HuH-7 (cell line): Measurements from ENCODE around the gene SYTL1.
A peak's percentile ranks its signal among the peaks of the same experiment; 100 is the strongest.
"Not testable (repeated sequence)": the region's sequence is repeated elsewhere in the genome, so short reads cannot be mapped to it uniquely, and the experiment has no call there.

Experiments
- DNase-seq: peaks from one replicate; pipeline ENCODE4 v3.0.0; 2011; ENCODE audit warnings: low spot score

SYTL1 gene

DNA sequence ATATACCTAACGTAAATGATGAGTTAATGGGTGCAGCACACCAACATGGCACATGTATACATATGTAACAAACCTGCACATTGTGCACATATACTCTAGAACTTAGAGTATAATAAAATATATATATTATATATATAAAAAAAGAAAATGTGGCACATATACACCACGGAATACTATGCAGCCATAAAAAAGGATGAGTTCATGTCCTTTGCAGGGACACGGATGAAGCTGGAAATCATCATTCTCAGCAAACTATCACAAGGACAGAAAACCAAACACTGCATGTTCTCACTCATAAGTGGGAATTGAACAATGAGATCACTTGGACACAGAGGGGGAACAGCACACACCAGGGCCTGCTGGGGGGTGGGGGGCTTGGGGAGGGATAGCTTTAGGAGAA lies 43.0 kb downstream of the SYTL1 start:
- not testable (repeated sequence) for DNase-seq

DNA sequence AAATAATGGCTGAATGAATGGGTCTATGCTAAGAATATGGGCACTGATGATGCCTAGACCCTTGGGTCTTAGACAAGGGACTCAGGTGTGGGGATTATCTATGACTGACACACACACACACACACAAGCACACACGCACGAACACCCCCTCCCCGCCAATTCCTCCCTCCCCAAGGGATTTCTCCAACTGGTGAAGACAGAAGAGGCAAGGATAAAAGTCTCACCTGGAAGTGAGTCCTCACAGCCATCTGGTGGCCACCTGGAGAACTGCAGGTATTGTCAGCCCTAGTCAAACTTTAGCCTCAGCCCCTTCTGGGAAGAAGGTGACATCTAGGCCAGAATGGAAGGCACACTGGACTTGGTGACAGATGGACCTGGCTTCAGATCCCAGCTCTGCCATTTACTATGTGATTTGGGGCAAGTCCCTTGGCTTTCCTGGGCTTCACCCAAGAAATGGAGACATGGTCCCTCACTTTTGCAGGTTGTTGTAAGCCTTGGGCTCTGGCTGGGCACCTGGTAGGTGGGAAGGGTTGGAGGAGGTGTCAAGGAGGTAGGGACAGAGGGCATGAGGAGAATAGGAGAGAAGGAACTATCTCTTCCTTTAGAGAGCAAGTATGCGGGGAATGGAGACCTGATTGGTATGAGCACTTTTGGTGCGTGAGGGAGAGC lies 46.6 kb downstream of the SYTL1 start:
- DNase-seq = peak; percentile 84

DNA sequence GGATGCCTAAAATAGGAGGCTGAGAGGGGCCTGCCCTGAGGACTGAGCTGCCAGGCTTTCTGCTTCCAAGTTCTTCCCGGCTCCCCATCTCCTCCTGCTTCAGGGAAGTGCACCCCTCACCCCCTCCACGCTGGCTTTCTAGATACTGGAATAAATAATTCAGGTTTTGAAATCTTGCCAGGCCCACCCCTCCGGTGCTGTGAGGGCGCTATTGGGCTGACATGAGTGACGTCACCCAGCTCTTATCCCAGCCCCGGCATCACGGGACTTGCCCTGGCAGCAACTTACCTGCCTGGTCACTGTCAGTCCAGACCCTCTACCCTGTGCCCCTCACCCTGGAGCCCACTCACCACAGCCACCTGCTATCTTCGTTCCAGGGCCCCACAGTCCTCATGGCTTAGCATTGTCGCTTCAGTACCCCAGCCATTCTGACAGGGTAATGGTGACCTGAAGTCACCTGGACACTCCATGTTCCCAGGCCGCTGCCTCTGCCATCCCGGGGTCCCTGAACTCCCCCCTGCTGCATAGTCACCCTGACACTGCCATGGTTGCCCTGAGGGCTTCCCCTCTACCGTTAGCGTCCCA lies 49.8 kb downstream of the SYTL1 start:
- DNase-seq = no peak

DNA sequence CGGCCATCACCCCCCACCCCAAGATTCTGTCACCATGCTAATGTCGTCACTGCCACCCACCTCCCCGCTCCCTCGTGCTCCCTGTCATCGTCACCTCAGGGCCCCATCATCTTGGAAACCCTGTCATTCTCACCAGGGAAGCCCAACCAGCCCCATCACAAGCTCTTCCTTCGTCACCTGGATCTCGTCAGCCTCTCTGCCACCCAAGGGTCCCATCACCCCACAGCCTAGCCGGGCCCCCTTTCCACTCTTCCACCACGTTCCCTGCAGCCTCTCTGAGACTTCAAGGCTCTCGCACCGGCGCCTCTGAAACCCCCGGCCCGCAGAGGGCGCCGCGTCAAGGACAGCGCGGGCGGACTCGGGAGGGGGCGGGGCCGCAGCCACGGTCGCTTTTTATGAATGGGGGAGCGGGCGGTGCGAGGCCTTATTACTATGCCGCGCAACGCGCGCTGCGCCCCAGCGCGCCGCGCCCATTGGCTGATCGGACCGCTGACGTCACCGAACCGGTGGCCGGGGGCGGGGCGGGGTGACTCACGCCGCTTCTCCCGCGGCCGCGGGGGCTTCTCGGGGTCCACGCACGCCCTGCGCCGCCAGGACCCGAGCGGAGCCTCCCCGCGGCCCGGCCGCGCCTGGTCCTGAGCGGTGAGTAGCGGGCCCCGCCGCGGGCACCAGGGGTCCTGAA lies 50.4 kb downstream of the SYTL1 start, which contains the start of gene GPR3:
GPR3 (plus strand) TSS at position 527 of the 682 bp plus-strand sequence. CDS start 1,177 bp downstream, outside the sequence.
- DNase-seq = peak; percentile 95

DNA sequence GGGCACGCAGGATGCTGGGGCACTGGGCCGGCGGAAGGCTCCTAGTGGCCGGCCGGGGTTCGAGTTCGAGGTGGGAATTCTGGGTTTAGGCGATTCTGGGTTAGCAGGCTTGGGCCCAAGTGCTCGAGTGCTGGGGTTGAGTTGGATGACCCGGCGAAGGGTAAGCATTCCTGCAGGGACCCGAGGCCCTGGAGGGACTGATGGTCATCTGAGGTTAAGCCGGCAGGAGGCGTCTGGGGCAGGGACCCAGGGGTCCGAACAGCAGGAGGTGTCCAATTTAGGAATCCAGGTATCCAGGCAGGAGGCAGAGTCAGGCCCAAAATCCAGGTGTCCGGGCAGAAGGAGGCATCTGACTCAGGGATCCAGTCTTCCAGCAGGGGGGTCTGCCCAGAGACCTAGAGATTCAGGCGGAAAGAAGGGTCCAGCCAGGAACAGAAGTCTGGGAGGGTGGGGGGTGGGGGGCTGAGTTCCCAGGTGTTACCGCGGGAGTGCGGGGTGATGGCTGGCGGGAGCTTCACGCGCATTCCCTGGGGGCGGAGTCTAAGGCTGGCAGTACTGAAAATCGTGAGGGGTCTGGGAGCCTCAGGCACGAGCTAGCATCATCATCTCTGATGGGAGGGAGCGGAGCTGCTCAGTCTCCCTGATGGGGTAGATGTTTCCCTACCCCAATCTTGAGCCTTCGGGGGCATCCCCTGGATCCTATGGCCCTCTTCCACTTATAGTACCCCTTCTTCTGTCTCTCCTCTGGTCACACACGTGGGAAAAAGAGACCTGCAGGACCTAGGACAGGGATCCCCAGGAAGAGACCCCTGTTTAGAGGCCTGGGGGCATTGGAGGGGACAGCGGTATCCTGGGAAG lies 51.2 kb downstream of the SYTL1 start:
- peak; percentile 74 for DNase-seq

DNA sequence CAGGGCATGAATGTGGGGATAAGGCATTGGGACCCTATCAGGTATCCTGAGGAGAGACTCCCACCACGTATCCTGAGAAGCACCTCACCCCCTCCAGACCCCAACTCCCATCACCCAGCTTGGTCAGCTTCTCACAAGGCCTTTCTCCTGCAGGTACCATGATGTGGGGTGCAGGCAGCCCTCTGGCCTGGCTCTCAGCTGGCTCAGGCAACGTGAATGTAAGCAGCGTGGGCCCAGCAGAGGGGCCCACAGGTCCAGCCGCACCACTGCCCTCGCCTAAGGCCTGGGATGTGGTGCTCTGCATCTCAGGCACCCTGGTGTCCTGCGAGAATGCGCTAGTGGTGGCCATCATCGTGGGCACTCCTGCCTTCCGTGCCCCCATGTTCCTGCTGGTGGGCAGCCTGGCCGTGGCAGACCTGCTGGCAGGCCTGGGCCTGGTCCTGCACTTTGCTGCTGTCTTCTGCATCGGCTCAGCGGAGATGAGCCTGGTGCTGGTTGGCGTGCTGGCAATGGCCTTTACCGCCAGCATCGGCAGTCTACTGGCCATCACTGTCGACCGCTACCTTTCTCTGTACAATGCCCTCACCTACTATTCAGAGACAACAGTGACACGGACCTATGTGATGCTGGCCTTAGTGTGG lies 51.9 kb downstream of the SYTL1 start:
- DNase-seq = no peak

DNA sequence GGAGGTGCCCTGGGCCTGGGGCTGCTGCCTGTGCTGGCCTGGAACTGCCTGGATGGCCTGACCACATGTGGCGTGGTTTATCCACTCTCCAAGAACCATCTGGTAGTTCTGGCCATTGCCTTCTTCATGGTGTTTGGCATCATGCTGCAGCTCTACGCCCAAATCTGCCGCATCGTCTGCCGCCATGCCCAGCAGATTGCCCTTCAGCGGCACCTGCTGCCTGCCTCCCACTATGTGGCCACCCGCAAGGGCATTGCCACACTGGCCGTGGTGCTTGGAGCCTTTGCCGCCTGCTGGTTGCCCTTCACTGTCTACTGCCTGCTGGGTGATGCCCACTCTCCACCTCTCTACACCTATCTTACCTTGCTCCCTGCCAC lies 52.4 kb downstream of the SYTL1 start:
- DNase-seq = no peak

DNA sequence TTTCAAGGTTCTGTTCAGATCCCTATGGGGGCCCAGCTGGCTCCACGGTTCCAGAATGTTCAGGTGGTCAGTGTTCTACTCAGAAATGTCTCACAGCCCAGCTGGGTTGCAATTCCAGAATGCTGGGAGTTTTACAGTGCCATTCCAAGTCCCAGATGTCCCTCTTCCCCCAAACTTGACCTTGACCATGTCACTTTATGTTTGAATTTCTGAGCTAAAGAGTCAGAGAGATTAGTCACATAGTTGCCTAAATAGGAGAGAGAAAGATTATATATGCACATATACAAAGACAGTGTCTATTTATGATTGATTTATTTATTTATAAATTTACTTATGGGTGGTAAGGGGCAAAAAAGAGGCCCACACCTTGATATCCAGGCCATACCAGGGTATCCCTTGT lies 53.1 kb downstream of the SYTL1 start:
- no peak for DNase-seq

DNA sequence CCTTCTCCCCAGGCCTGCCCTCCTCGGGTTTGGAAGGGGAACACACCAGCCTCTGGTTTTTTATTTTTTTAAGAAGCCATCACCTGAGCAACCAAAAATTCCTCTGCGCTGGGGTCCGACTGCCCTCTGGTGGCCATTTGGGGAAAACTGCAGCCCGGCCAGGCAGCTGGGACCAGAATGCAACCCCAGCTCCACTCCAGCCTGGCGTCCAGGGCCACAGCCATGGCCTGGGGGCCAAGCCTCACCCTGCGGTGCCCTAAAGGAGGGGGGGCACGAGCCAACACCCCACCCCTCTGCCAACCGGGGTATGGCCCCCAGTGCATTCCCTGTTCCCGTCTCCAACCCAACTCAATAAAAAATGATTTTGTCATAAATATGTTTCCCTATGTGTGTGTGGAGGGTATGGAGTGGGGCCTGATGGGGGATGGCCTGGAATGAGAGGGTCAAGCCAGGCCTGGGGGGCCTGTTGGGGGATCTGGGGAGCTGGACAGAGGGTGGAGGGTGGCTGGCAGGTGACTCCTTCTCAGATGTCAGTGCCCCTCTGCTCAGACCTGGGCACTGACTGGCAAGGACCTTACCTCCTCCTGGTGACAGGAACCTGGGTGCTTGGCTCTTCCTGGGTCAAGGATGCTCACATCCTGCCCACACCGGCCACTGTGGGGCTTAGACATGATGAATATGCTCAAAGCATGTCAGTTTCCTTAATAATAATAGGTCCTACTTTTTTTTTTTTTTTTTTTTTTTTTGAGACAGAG lies 53.8 kb downstream of the SYTL1 start:
- peak; percentile 87 for DNase-seq

DNA sequence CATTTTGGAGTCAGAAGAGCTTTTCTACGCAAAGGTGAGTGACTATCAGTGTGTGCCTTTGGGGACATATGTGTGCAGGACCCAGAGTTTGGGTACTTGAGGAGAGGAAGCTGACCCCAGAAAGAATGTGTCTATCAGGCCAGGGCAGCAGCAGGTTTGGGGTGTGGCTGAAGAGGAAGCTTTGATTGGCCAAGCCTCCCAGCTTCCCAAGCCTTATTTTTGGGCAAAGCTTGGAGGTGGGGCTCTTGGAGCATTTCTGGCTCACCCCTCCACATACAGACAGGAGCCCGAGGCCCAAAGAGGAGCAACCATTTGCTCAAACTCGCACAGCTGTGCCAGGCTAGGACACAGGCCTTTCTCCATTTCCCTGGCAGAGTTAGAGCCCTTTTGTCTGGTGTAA lies 55.3 kb downstream of the SYTL1 start:
- no peak for DNase-seq

DNA sequence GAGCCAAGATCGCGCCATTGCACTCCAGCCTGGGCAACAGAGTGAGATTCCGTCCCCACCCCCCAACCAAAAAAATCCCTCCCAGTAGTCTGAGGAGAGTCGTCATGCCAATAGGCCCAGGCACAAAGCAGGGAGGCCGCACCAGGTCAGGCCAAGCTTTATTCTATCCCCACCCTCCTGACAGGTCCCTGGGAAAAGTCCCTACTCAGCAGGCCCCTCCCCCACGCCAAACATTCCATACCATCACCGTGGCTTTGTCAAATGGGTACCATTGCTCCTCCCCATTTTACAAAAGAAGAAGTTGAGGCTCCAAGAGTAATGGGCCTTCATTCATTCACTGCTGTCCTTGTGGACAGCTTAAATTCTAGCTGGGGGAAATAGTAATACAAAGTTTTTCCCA lies 55.9 kb downstream of the SYTL1 start:
- no peak for DNase-seq

DNA sequence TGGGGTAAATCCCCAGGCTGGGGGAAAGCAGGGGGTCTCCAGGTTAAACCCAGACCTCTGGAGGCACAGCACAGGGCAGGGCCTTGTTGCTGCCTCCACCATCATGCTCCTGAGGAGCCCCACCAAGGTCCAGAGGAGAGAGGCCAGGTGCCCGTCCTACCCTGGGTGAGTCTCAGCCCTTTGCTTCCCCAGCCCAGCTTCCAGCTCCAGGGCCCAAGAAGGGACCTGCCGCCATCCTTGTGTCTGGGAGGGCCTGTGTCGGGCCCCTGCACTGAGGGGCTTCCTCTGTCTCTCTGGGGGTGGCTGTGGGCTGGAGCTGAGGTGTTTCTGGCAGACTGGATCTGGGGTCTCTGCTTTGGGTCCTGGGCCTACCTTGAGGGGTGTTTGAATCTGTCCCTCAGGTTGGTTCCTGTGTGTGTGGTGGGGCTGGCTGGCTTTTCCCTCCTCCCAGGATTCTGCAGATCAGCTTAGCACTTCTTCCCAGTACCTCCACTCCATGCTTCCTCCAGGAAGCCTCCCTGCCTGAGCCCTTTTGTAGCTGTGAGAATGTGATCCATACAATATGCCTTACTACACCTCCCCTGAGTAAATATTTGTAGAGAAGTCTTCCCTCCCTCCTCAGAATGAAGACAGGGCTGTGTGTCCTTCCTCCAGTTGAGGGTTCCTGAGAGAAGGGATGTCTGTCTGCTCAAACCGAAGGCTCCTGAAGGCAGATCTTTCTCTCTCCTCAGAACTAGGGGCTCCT lies 56.8 kb downstream of the SYTL1 start:
- DNase-seq = no peak

DNA sequence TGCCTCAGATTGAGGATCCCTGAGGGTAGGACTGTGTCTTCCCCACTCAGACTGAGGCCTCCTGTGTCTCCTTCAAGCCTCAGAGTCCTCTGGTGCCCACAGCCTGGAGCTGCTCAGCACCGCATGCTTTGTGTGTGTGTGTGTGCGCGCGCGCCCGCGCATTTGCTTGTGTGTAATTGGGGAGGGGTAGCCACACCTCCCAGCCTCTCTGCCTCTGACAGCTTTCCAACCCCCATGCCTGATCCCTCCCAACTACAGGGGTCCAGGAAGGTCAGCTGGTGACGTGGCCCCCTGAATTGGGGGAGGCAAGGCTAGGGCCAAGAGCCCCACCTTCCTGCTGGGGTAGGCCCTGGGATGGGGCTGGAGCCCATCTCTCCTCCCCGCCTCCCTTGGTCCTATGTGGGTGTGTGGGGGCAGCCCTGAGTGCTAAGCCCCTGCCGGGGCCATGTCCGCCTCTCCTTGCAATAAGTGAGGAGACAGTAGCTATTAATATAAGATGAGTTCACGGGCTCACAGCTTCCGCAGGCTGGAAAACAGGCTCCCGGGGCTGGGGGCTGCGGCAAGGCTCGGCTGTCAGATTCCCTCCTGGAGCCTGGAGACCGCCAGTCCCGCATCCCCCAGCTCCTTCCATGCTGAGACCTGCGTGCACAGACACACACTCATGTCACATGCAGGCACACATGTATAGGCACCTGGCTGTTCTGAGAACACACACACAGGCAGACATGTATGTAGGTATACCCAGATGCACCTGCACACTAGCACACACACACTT lies 57.6 kb downstream of the SYTL1 start:
- no peak for DNase-seq

DNA sequence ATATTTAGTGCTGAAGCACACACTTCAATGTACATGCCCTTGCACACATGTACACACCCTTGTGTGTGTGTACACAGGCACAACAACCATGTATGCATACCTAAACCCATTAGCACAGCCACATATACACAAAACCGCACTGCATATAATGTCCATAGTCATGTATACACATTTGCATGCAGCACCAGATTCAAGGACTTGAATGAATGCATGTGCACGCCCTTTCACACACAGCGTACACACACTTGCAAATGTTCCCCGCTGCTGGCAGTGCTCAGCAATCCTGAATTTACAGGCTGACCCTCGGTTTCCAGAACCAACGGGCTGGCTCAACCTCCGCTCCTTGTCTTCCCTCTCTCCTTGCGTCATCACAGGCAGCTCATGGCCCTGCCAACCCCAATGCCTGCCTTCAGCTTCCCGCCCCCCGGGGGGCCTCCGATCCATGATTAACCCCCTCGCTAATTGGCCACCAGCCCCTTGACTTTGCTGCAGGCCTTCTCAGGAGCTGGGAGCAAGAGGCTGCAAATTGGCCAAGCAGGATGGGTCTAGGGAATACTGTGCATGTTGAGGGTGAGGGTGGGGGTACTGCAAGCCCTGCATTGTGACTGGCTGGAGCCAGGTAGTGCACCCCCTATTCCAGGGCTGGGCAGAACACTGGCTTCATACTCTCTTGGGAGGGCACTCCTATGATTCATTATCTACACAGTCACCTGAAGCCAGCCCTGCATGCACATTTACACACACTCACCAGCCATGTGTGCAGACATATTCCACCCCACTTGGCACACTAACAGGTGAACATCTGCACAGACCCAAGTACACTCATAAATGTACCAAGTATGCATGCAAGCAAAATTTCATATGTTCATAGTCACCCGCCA lies 58.5 kb downstream of the SYTL1 start:
- no peak for DNase-seq

DNA sequence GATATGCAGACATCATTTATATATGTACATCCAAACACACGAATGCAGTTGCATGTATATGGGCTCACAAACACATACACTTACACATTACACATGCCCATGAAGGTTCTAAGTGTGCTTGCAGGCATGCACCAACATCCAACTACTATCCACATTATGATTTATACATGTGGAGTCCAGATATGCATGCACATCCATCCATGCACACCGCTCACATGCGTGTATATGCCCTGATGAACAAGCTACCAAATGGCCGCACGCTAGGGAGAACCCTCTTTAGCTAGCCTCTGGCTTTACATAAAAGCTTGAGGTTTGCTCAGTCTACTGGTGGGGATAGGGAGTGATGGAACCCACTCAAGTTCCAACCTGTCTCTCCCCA lies 59.1 kb downstream of the SYTL1 start:
- no peak for DNase-seq

DNA sequence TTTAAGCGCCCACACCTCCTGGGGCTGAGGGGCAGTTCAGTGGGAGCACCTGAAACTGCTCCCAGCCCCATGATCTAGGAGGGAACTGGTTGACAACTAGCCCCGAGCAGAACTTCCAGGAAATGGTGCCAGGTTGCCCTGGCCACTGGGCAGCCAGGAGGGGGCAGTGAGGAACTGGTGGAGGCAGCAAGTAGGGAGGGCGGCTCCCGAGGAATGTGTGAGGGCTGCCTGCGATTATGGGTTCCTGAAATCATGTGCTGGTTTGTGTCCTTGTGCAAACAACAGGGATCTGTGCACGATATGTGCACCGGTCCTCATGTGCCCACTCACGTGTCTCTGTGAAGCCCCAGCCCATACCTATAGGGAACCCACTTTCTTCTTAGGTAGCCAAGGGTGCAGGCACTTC lies 60.5 kb downstream of the SYTL1 start:
- DNase-seq = peak; percentile 47

DNA sequence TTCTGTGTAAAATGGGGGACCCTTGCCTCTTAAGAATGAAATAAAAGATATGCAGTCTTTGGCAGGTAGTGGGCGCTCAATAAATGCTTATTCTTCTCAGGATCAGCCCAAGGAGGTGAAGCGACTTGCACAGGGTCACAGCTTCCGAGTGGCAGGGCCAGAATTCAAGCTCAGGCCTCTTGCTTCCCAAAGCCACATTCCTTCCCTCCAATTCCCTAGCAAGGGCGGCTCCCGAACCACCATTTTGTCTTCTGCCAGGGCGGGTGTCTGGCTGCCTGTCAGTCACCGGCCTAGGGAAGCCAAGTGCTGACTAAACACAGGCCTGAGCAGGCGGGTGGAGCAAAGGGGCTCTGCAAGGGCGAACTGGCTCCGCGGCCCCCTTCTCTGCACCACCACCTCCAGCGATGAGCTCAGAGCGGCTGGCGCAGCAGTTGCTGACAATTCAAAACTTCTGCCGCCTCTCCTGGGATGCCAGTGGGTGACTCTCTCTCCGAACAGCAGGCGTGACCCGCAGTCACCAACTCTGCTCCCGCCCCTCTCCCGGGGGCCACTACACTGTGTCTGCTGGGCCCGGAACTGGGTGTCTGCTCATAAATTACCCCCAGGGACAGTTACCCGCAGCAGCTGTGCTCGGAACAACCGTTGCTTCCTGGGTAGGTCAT lies 61.4 kb downstream of the SYTL1 start:
- DNase-seq = no peak
